Endodermal cell (in vitro differentiated cells): ENCODE results near the gene BRD7. TPM values are rescaled to one million over a fixed set of nuclear protein-coding genes. Genes with fewer than 3 reads are reported as not detected.

ENCODE experiments used
- DNase-seq: peaks from one replicate; pipeline ENCODE4 v3.0.0-alpha.2; 2017
- H3K27ac ChIP-seq: 2 replicates; pipeline ENCODE4 v1.5.1; 2013; ENCODE audit warnings: mild to moderate bottlenecking, low read depth, low read length, moderate library complexity
- H3K27me3 ChIP-seq: 2 replicates; pipeline ENCODE4 v1.6.1; 2013; ENCODE audit warnings: mild to moderate bottlenecking, low read length, moderate library complexity; ENCODE audit not compliant: insufficient read depth, control insufficient read depth, poor library complexity, severe bottlenecking
- H3K36me3 ChIP-seq: 2 replicates; pipeline ENCODE4 v1.7.0; 2013; ENCODE audit warnings: mild to moderate bottlenecking, low read length, moderate library complexity; ENCODE audit not compliant: control insufficient read depth, insufficient read depth
- H3K4me1 ChIP-seq: one replicate; pipeline ENCODE4 v1.7.0; 2013; ENCODE audit warnings: low read length; ENCODE audit not compliant: control insufficient read depth, insufficient read depth
- H3K4me3 ChIP-seq: 2 replicates; pipeline ENCODE4 v1.5.1; 2013; ENCODE audit warnings: mild to moderate bottlenecking, low read length, moderate library complexity
- H3K9ac ChIP-seq: 2 replicates; pipeline ENCODE4 v1.6.1; 2013; ENCODE audit warnings: mild to moderate bottlenecking, low read length, moderate library complexity; ENCODE audit not compliant: poor library complexity, severe bottlenecking; ENCODE audit errors: extremely low read depth
- H3K9me3 ChIP-seq: 2 replicates; pipeline ENCODE4 v1.6.1; 2013; ENCODE audit warnings: mild to moderate bottlenecking, low read length, moderate library complexity; ENCODE audit not compliant: control insufficient read depth
- H3K27ac Mint-ChIP-seq: 2 replicates; pipeline ENCODE4 v1.8.0; 2020; ENCODE audit warnings: mixed read lengths
- H3K27me3 Mint-ChIP-seq: 2 replicates; pipeline ENCODE4 v1.8.0; 2021; ENCODE audit warnings: mild to moderate bottlenecking, mixed read lengths; ENCODE audit not compliant: insufficient read depth
- H3K36me3 Mint-ChIP-seq: 2 replicates; pipeline ENCODE4 v1.8.0; 2020; ENCODE audit warnings: low read depth, mixed read lengths
- H3K4me1 Mint-ChIP-seq: 2 replicates; pipeline ENCODE4 v1.8.0; 2020; ENCODE audit warnings: mixed read lengths
- H3K4me3 Mint-ChIP-seq: 2 replicates; pipeline ENCODE4 v1.8.0; 2020; ENCODE audit warnings: mild to moderate bottlenecking, moderate library complexity, mixed read lengths
- H3K9me3 Mint-ChIP-seq: 2 replicates; pipeline ENCODE4 v1.8.0; 2020; ENCODE audit warnings: mild to moderate bottlenecking, mixed read lengths
- WGBS, 2 experiments: methylation state at CpG; one replicate each; pipeline versions ENCODE4 v1.1.5 to v1.1.7; 2013; ENCODE audit warnings: missing lambda C conversion rate in 2 of 2, mixed read lengths in 1 of 2; ENCODE audit not compliant: insufficient coverage in 1 of 2, insufficient read length in 1 of 2; 5-methylcytosine and 5-hydroxymethylcytosine counted together
- total RNA-seq, 2 donors: library from RNA; stranded (reverse); fragmentation: NEBNext Ultra II Directional in 1 of 2; extraction: Animal tissue kit (Norgen Biotek cat#: 25700) in 1 of 2; gene quantifications; 2 replicates in 1 of 2; 3 replicates in 1 of 2; pipeline ENCODE4 v1.2.1, GENCODE V29; 2021
- TF ChIP-seq, protein P1 (sequence below): fragments of 200-600 bp; sonication (generic); conservative IDR thresholded peaks from 2 replicates; pipeline ENCODE4 v1.5.0; 2021; ENCODE audit warnings: antibody characterized with exemption, mild to moderate bottlenecking

Gene BRD7
- total RNA-seq, 2 donors from 2014 or later = 125 to 163 TPM

DNA sequence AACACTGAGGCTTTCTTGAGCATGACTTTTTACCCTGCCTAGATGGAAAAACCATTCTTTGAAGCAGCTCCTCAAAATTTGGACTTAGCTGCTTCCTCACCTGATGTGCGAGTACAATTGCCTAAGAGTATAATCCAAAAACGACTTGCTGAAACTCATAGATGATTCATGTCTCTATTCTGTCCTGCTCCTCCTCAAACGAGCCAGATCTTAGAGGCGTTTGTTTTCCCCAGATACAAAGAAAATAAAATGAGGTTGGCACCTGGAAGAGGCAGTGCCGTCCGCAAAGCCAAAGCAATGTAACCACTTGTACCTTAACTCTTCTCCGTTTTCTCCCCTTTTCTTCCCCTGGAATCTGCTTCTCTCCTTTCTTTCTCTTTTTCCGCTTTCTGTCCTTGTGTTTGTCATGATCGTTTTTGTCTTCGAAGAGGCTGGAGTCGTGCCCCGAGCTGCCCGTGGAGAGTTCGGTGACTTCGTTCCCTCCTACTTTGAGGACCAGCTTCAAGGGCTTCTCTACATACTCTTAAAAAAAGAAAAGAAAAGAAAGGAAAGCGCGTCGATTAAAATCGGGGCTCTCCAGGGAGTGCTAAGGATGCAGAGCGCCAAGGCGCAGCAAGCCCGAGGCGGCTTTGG, 895 bp downstream of the BRD7 start:
- Mint-ChIP-seq H3K27ac (peak overlapping the region; percentile 81), H3K27me3 (no peaks in the 10 kb centered on the region), H3K4me1 (peaks cover 31% of the 10 kb centered on the region), H3K9me3 (peaks cover 3% of the 10 kb centered on the region), H3K36me3 (peaks cover 34% of the 10 kb centered on the region), H3K4me3 (peak overlapping the region; percentile 76)
- TF ChIP-seq, protein P1, sequence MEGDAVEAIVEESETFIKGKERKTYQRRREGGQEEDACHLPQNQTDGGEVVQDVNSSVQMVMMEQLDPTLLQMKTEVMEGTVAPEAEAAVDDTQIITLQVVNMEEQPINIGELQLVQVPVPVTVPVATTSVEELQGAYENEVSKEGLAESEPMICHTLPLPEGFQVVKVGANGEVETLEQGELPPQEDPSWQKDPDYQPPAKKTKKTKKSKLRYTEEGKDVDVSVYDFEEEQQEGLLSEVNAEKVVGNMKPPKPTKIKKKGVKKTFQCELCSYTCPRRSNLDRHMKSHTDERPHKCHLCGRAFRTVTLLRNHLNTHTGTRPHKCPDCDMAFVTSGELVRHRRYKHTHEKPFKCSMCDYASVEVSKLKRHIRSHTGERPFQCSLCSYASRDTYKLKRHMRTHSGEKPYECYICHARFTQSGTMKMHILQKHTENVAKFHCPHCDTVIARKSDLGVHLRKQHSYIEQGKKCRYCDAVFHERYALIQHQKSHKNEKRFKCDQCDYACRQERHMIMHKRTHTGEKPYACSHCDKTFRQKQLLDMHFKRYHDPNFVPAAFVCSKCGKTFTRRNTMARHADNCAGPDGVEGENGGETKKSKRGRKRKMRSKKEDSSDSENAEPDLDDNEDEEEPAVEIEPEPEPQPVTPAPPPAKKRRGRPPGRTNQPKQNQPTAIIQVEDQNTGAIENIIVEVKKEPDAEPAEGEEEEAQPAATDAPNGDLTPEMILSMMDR = no peak
- Histone ChIP-seq H3K9ac (peak overlapping the region; percentile 67), H3K27ac (no peak overlapping the region), H3K9me3 (peaks cover 8% of the 10 kb centered on the region), H3K27me3 (no peaks in the 10 kb centered on the region), H3K36me3 (peaks cover 44% of the 10 kb centered on the region), H3K4me1 (peaks cover 4% of the 10 kb centered on the region), H3K4me3 (peak overlapping the region; percentile 91)
- WGBS, 2 experiments = 6 to 7% methylated on average over 8 to 23 of the region's 23 CpGs
- no peak for DNase-seq

GRCh38 chr16:50365791-50366575, 2.8 kb downstream of the BRD7 start:
- Histone ChIP-seq H3K4me3 (peak overlapping the region; percentile 91), H3K27ac (no peak overlapping the region), H3K27me3 (no peaks in the 10 kb centered on the region), H3K9me3 (peaks cover 4% of the 10 kb centered on the region), H3K36me3 (peaks cover 61% of the 10 kb centered on the region), H3K4me1 (peaks cover 4% of the 10 kb centered on the region), H3K9ac (no peak overlapping the region)
- H3K36me3 Mint-ChIP-seq = peaks cover 41% of the 10 kb centered on the region
- H3K4me1 Mint-ChIP-seq = peaks cover 45% of the 10 kb centered on the region
- DNase-seq = no peak
- no peak overlapping the region for H3K4me3 Mint-ChIP-seq
- TF ChIP-seq, protein P1 = no peak
- 88 to 93% methylated on average over 2 of the region's 2 CpGs for WGBS, 2 experiments
- H3K27ac Mint-ChIP-seq = no peak overlapping the region
- no peaks in the 10 kb centered on the region for H3K27me3 Mint-ChIP-seq
- H3K9me3 Mint-ChIP-seq = peaks cover under 1% of the 10 kb centered on the region

- Histone ChIP-seq H3K4me1 (peaks cover 11% of the 10 kb centered on the region), H3K27me3 (no peaks in the 10 kb centered on the region), H3K36me3 (peaks cover 84% of the 10 kb centered on the region), H3K4me3 (no peak overlapping the region), H3K9me3 (no peaks in the 10 kb centered on the region), H3K27ac (no peak overlapping the region), H3K9ac (no peak overlapping the region)
- Mint-ChIP-seq H3K4me1 (peaks cover 54% of the 10 kb centered on the region), H3K4me3 (no peak overlapping the region), H3K9me3 (no peaks in the 10 kb centered on the region), H3K27me3 (no peaks in the 10 kb centered on the region), H3K36me3 (peaks cover 50% of the 10 kb centered on the region), H3K27ac (no peak overlapping the region)
- WGBS, 2 experiments = 93 to 100% methylated on average over 1 to 3 of the region's 10 CpGs
- no peak for DNase-seq
- TF ChIP-seq, protein P1 = no peak
Measured at GRCh38 chr16:50363656-50364055, 5.1 kb downstream of the BRD7 start.
